ENCODE measurements around the gene FAM83G. TPM values are rescaled to one million over a fixed set of nuclear protein-coding genes. Genes with fewer than 3 reads are reported as not detected.

Gene FAM83G
- total and polyA plus RNA-seq, 8 donors, result 5.6 to 12.9 (median 9.4) TPM

DNA sequence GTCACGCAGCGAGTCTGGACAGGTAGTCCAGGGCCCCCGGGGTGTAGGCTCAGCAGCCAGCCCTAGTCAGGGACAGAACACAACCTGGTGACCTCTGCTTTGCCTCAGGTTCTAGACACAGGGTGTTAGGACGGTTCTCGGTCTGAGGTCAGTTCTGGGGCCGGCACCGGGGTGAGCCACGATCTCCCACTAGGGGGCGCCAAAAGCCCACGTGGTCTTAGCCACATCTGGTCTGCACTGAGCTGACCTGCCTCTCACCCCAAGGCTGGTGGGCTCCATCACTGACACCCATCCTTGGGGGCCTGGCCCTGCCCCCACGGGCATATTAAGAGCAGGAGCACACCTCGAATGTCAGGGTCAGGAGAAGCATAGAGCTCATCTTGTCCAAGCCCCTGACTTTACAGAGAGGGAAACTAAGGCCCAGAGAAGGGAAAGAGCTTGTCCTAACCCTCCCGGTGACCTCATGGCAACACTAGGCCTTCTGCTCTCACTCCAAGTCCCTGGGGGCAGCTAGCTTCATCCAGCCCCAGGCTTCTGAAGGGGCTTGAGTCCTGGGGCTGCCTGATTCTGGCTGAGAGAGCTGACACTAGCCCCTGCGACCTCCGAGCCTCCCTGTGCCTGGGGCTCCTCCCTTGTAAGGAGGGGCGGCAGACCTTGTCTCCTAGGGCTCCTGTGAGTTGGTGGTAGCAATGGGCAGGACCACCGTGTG is 43.6 kb downstream of the FAM83G start:
- 30 to 35% methylated on average over 16 to 17 of the region's 17 CpGs for whole genome bisulfite sequencing, 2 donors
- intact Hi-C loops (cut with DNase I), result no loop called here

DNA sequence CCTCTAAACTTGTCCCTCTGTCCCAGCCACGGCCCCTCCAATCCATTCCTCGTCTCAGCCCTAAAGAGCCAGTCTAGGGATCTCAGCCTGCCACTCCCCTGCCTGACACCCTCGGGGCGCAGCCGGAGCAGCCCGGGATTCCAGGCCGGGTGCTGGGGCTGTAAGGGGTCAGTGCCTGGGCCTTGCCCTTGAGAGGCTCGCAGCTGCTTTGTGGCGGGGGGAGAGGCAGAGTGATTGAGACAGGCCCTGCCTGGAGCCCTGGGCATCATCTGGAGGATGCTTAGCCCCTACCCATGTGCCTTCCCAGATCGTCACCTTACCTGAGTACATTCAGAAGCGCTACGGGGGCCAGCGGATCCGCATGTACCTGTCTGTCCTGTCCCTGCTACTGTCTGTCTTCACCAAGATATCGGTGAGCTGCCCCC is 44.3 kb downstream of the FAM83G start:
- no peaks in the 10 kb centered on the region for H3K27me3 ChIP-seq
- FAIRE-seq, result no peak
- no peak for ATAC-seq
- WGBS, 2 donors, result 78 to 80% methylated on average over 14 to 15 of the region's 15 CpGs
- H3K9me3 ChIP-seq, result no peaks in the 10 kb centered on the region
- no peaks in the 10 kb centered on the region for H3K4me1 ChIP-seq
- DNase-seq, result peak in 1 of 6 donors; percentile 66
- H3K36me3 ChIP-seq, result no peaks in the 10 kb centered on the region
- intact Hi-C loops (cut with DNase I), result no loop called here
- TF ChIP-seq, protein P1, sequence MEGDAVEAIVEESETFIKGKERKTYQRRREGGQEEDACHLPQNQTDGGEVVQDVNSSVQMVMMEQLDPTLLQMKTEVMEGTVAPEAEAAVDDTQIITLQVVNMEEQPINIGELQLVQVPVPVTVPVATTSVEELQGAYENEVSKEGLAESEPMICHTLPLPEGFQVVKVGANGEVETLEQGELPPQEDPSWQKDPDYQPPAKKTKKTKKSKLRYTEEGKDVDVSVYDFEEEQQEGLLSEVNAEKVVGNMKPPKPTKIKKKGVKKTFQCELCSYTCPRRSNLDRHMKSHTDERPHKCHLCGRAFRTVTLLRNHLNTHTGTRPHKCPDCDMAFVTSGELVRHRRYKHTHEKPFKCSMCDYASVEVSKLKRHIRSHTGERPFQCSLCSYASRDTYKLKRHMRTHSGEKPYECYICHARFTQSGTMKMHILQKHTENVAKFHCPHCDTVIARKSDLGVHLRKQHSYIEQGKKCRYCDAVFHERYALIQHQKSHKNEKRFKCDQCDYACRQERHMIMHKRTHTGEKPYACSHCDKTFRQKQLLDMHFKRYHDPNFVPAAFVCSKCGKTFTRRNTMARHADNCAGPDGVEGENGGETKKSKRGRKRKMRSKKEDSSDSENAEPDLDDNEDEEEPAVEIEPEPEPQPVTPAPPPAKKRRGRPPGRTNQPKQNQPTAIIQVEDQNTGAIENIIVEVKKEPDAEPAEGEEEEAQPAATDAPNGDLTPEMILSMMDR (IDR thresholded peaks at IDR 0.05), result no peak
- no peak overlapping the region for H3K27ac ChIP-seq
- no peak overlapping the region for H3K4me3 ChIP-seq

More for the DNA sequence above, 43.6 kb downstream of the FAM83G start:
- H3K4me3 ChIP-seq, result no peak overlapping the region
- ATAC-seq (peak; percentile 85 to 93 (median 91)), FAIRE-seq (no peak), DNase-seq (peak; percentile 65 to 98 (median 86))
- H3K36me3 ChIP-seq, result no peaks in the 10 kb centered on the region
- H3K9me3 ChIP-seq, result no peaks in the 10 kb centered on the region
- no peak overlapping the region for H3K27ac ChIP-seq
- H3K4me1 ChIP-seq, result no peaks in the 10 kb centered on the region
- TF ChIP-seq, protein P1 (IDR thresholded peaks at IDR 0.05), result peak; percentile 90 to 98 (median 94)
- H3K27me3 ChIP-seq, result no peaks in the 10 kb centered on the region

DNA sequence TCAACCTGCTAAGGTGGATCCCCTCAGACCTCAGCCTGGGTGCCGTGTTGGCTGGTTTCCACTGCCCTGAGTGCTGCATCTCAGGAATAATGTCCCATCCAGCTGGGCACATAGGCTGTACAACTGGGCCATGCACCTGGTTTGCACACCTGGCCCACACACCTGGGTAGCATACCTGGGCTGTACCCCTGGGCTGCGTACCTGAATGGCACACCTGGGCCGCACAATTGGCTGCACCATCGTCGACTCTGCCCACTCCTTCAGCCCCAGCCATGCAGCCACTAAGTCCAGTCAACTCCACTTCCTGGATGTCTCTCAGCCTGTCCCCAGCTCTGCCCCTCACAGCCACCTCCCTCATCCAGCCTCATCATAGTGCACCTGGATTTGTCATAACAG is 44.7 kb downstream of the FAM83G start:
- 87 to 91% methylated on average over 5 of the region's 5 CpGs for WGBS, 2 donors
- no peak overlapping the region for H3K4me3 ChIP-seq
- H3K27me3 ChIP-seq, result no peaks in the 10 kb centered on the region
- no peak for ATAC-seq
- no peaks in the 10 kb centered on the region for H3K9me3 ChIP-seq
- intact Hi-C loops (cut with DNase I), result no loop called here
- no peaks in the 10 kb centered on the region for H3K36me3 ChIP-seq
- H3K27ac ChIP-seq, result no peak overlapping the region
- FAIRE-seq, result no peak
- TF ChIP-seq, protein P1 (IDR thresholded peaks at IDR 0.05), result no peak
- no peaks in the 10 kb centered on the region for H3K4me1 ChIP-seq
- DNase-seq, result peak in 1 of 6 donors; percentile 46

DNA sequence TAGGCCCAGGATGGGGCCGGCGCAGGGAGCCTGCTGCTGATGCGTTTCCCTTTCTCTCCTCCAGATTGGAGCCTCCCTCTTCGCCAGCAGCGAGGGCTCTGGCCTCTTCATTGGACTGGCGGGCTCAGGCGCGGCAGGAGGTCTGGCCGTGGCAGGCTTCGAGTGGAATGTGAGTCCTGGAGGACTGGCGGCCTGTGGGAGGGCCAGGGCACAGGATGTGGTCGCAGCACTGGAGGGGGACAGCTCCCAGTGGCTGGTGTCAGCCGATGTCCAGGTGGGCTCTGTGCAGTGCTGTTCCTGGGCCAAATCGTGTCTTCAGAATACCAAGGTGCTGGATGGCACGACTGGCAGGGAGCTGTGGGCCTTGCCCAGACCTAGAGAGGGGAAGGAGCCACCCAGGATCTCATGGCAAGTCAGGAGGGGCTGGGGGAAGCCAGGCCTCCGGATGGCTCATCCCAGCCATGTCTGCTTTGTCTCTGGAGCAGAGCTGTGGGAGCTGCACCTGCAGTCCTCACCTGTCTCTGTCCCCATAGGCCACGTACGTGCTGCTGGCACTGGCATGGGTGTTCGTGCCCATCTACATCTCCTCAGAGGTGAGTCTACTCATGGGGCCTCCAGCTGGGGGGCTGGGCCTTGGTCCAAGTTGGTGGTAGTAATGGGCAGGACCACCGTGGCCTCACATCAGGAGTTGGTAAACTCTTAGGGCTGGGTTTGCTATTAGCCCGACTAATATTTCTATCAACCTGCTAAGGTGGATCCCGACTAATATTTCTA is 45.3 kb downstream of the FAM83G start:
- H3K27ac ChIP-seq, result no peak overlapping the region
- TF ChIP-seq, protein P1 (IDR thresholded peaks at IDR 0.05), result no peak
- no peaks in the 10 kb centered on the region for H3K9me3 ChIP-seq
- intact Hi-C loops (cut with DNase I), result no loop called here
- ATAC-seq (no peak), DNase-seq (peak in 1 of 6 donors; percentile 61), FAIRE-seq (no peak)
- H3K27me3 ChIP-seq, result no peaks in the 10 kb centered on the region
- H3K4me3 ChIP-seq, result no peak overlapping the region
- H3K4me1 ChIP-seq, result no peaks in the 10 kb centered on the region
- H3K36me3 ChIP-seq, result no peaks in the 10 kb centered on the region
- WGBS, 2 donors, result 79 to 80% methylated on average over 22 of the region's 22 CpGs

Measured in pancreas (tissue), 10 donors.